Activated CD4-positive, alpha-beta memory T cell treated with anti-CD3 and anti-CD28 coated beads, Interleukin-2, amount 10 ng/mL, durations not matched to agents 7 days and 5 days (primary cell): ENCODE data around the gene KIAA1217. TPM values are rescaled to one million over a fixed set of nuclear protein-coding genes. Genes with fewer than 3 reads are reported as not detected.

ENCODE experiments used
- CTCF ChIA-PET: fragments of 350-600 bp; sonication (Branson Sonifier 250); formaldehyde crosslinking; loops from one replicate; lab custom pipeline; 2021; ENCODE audit warnings: antibody characterized with exemption, inconsistent platforms; lab: Charles Lee
- POLR2A ChIA-PET: fragments of 350-600 bp; sonication (Branson Sonifier 250); formaldehyde crosslinking; loops from one replicate; lab custom pipeline; 2021; ENCODE audit warnings: antibody characterized with exemption; lab: Charles Lee
- DNase-seq: peaks from one replicate; pipeline ENCODE4 v3.0.0-alpha.2; 2020
- H3K27ac Mint-ChIP-seq: one replicate; pipeline ENCODE4 v1.8.0; 2021; ENCODE audit warnings: mild to moderate bottlenecking, mixed read lengths
- H3K27me3 Mint-ChIP-seq: one replicate; pipeline ENCODE4 v1.8.0; 2021; ENCODE audit warnings: mixed read lengths
- H3K36me3 Mint-ChIP-seq: one replicate; pipeline ENCODE4 v1.8.0; 2021; ENCODE audit warnings: low read depth, mixed read lengths
- H3K4me1 Mint-ChIP-seq: one replicate; pipeline ENCODE4 v1.8.0; 2021; ENCODE audit warnings: mixed read lengths
- H3K4me3 Mint-ChIP-seq: one replicate; pipeline ENCODE4 v1.8.0; 2021; ENCODE audit warnings: mild to moderate bottlenecking, mixed read lengths
- H3K9me3 Mint-ChIP-seq: one replicate; pipeline ENCODE4 v1.8.0; 2021; ENCODE audit warnings: mixed read lengths
- total RNA-seq, 2 experiments: library from RNA; stranded (reverse); gene quantifications; one replicate each; pipeline ENCODE4 v1.2.3, GENCODE V29; 2021

Gene KIAA1217
- total RNA-seq, 2 experiments from 2014 or later: 2.0 TPM

GRCh38 chr10:24533981-24534380 is 325.0 kb downstream of the KIAA1217 start:
- no peak for DNase-seq
- Mint-ChIP-seq H3K4me3 (no peak overlapping the region), H3K4me1 (no peaks in the 10 kb centered on the region), H3K36me3 (no peaks in the 10 kb centered on the region), H3K27ac (no peak overlapping the region), H3K27me3 (no peaks in the 10 kb centered on the region), H3K9me3 (no peaks in the 10 kb centered on the region)
- POLR2A ChIA-PET: no interaction called here
- CTCF ChIA-PET: no interaction called here

GRCh38 chr10:24536636-24537035 is 327.7 kb downstream of the KIAA1217 start:
- Mint-ChIP-seq H3K27ac (no peak overlapping the region), H3K4me1 (no peaks in the 10 kb centered on the region)
- CTCF ChIA-PET: no interaction called here

GRCh38 chr10:24541239-24541753 is 332.4 kb downstream of the KIAA1217 start:
- Mint-ChIP-seq H3K9me3 (no peaks in the 10 kb centered on the region), H3K4me3 (no peak overlapping the region), H3K27me3 (peaks cover 2% of the 10 kb centered on the region), H3K4me1 (no peaks in the 10 kb centered on the region), H3K27ac (no peak overlapping the region), H3K36me3 (no peaks in the 10 kb centered on the region)
- DNase-seq: no peak
- ChIA-PET CTCF (interaction anchor here (1.2 kb wide), 1 partner anchor 21 kb away, joined by 3 read pairs; no protein-coding TSS in a partner anchor), POLR2A (no interaction called here)

More at GRCh38 chr10:24536636-24537035, 327.7 kb downstream of the KIAA1217 start:
- Mint-ChIP-seq H3K4me3 (no peak overlapping the region), H3K9me3 (no peaks in the 10 kb centered on the region), H3K27me3 (no peaks in the 10 kb centered on the region), H3K36me3 (no peaks in the 10 kb centered on the region)
- POLR2A ChIA-PET: no interaction called here
- no peak for DNase-seq

- Mint-ChIP-seq H3K4me3 (no peak overlapping the region), H3K9me3 (no peaks in the 10 kb centered on the region), H3K27me3 (peaks cover 2% of the 10 kb centered on the region), H3K27ac (no peak overlapping the region), H3K36me3 (no peaks in the 10 kb centered on the region), H3K4me1 (no peaks in the 10 kb centered on the region)
- DNase-seq: no peak
- POLR2A ChIA-PET: no interaction called here
- CTCF ChIA-PET: no interaction called here
Measured at GRCh38 chr10:24542314-24543270, 333.7 kb downstream of the KIAA1217 start.

- H3K36me3 Mint-ChIP-seq: no peaks in the 10 kb centered on the region
- no peak overlapping the region for H3K27ac Mint-ChIP-seq
- H3K4me1 Mint-ChIP-seq: no peaks in the 10 kb centered on the region
- CTCF ChIA-PET: no interaction called here
- no peak for DNase-seq
- peaks cover 2% of the 10 kb centered on the region for H3K27me3 Mint-ChIP-seq
- no peaks in the 10 kb centered on the region for H3K9me3 Mint-ChIP-seq
- no peak overlapping the region for H3K4me3 Mint-ChIP-seq
- POLR2A ChIA-PET: no interaction called here
Measured at GRCh38 chr10:24544776-24545175, 335.8 kb downstream of the KIAA1217 start.

- CTCF ChIA-PET: no interaction called here
- POLR2A ChIA-PET: no interaction called here
- Mint-ChIP-seq H3K4me1 (no peaks in the 10 kb centered on the region), H3K27ac (no peak overlapping the region), H3K36me3 (no peaks in the 10 kb centered on the region), H3K27me3 (peaks cover 2% of the 10 kb centered on the region), H3K9me3 (no peaks in the 10 kb centered on the region), H3K4me3 (no peak overlapping the region)
- DNase-seq: no peak
Measured at GRCh38 chr10:24545585-24545984, 336.6 kb downstream of the KIAA1217 start.

GRCh38 chr10:24550680-24551079 is 341.7 kb downstream of the KIAA1217 start:
- ChIA-PET POLR2A (no interaction called here), CTCF (interaction anchor here (1.2 kb wide), 1 partner anchor 24 kb away, joined by 3 read pairs; no protein-coding TSS in a partner anchor)
- Mint-ChIP-seq H3K27me3 (peaks cover 2% of the 10 kb centered on the region), H3K36me3 (no peaks in the 10 kb centered on the region), H3K4me1 (peaks cover under 1% of the 10 kb centered on the region), H3K9me3 (no peaks in the 10 kb centered on the region), H3K4me3 (no peak overlapping the region), H3K27ac (no peak overlapping the region)
- DNase-seq: no peak

- Mint-ChIP-seq H3K27ac (no peak overlapping the region), H3K27me3 (no peaks in the 10 kb centered on the region), H3K4me1 (peaks cover 2% of the 10 kb centered on the region), H3K36me3 (no peaks in the 10 kb centered on the region), H3K4me3 (no peak overlapping the region), H3K9me3 (no peaks in the 10 kb centered on the region)
- CTCF ChIA-PET: no interaction called here
- no peak for DNase-seq
- POLR2A ChIA-PET: no interaction called here
Measured at GRCh38 chr10:24551161-24551560, 342.2 kb downstream of the KIAA1217 start.

GRCh38 chr10:24552346-24553016 is 343.5 kb downstream of the KIAA1217 start:
- CTCF ChIA-PET: no interaction called here
- Mint-ChIP-seq H3K4me3 (no peak overlapping the region), H3K27ac (no peak overlapping the region), H3K36me3 (no peaks in the 10 kb centered on the region), H3K27me3 (peaks cover 3% of the 10 kb centered on the region), H3K9me3 (no peaks in the 10 kb centered on the region), H3K4me1 (peaks cover 10% of the 10 kb centered on the region)
- DNase-seq: no peak
- POLR2A ChIA-PET: no interaction called here

GRCh38 chr10:24553051-24553612 is 344.2 kb downstream of the KIAA1217 start:
- no peaks in the 10 kb centered on the region for H3K9me3 Mint-ChIP-seq

GRCh38 chr10:24554036-24554435 is 345.1 kb downstream of the KIAA1217 start:
- CTCF ChIA-PET: no interaction called here
- Mint-ChIP-seq H3K36me3 (no peaks in the 10 kb centered on the region), H3K27ac (no peak overlapping the region), H3K27me3 (peaks cover 3% of the 10 kb centered on the region), H3K9me3 (no peaks in the 10 kb centered on the region), H3K4me1 (peaks cover 10% of the 10 kb centered on the region), H3K4me3 (no peak overlapping the region)
- POLR2A ChIA-PET: no interaction called here
- DNase-seq: no peak

More at GRCh38 chr10:24553051-24553612, 344.2 kb downstream of the KIAA1217 start:
- peaks cover 3% of the 10 kb centered on the region for H3K27me3 Mint-ChIP-seq
- DNase-seq: no peak
- H3K4me3 Mint-ChIP-seq: no peak overlapping the region
- peaks cover 10% of the 10 kb centered on the region for H3K4me1 Mint-ChIP-seq
- CTCF ChIA-PET: no interaction called here
- POLR2A ChIA-PET: no interaction called here
- H3K36me3 Mint-ChIP-seq: no peaks in the 10 kb centered on the region
- no peak overlapping the region for H3K27ac Mint-ChIP-seq

GRCh38 chr10:24556126-24556749 is 347.3 kb downstream of the KIAA1217 start:
- no peaks in the 10 kb centered on the region for H3K36me3 Mint-ChIP-seq
- H3K4me1 Mint-ChIP-seq: peaks cover 10% of the 10 kb centered on the region
- ChIA-PET POLR2A (no interaction called here), CTCF (interaction anchor here (1.2 kb wide), 1 partner anchor 28 kb away, joined by 3 read pairs; no protein-coding TSS in a partner anchor)
- H3K27ac Mint-ChIP-seq: no peak overlapping the region
- peaks cover 3% of the 10 kb centered on the region for H3K27me3 Mint-ChIP-seq
- DNase-seq: no peak
- no peaks in the 10 kb centered on the region for H3K9me3 Mint-ChIP-seq
- no peak overlapping the region for H3K4me3 Mint-ChIP-seq
